GM23338 (cell line): ENCODE results near the gene PAQR8. TPM values are rescaled to one million over a fixed set of nuclear protein-coding genes. Genes with fewer than 3 reads are reported as not detected.

ENCODE experiments used
- ATAC-seq: fragments of 200-7000 bp; cut with Tn5 transposase; 3 replicates; pipeline ENCODE4 v1.9.1; 2020
- DNase-seq: peaks from one replicate; pipeline ENCODE4 v3.0.0-alpha.2; 2015; ENCODE audit warnings: low spot score
- H2AFZ ChIP-seq: fragments of 200-600 bp; sonication (generic); 2 replicates; pipeline ENCODE4 v1.8.0; 2016; ENCODE audit warnings: antibody characterized with exemption, mild to moderate bottlenecking, moderate library complexity
- H3F3A ChIP-seq: fragments of 200-600 bp; sonication (generic); replicated peaks from 2 replicates; pipeline ENCODE4 v1.8.0; 2017; ENCODE audit warnings: antibody characterized with exemption, mixed run types, low read depth
- H3K27ac ChIP-seq: fragments of 200-600 bp; sonication (generic); 2 replicates; pipeline ENCODE4 v1.6.1; 2016; ENCODE audit warnings: low read depth
- H3K27me3 ChIP-seq: fragments of 200-600 bp; sonication (generic); 2 replicates; pipeline ENCODE4 v1.8.0; 2016; ENCODE audit warnings: mild to moderate bottlenecking, mixed run types, moderate library complexity; ENCODE audit not compliant: insufficient read depth
- H3K36me3 ChIP-seq: fragments of 200-600 bp; sonication (generic); 2 replicates; pipeline ENCODE4 v1.8.0; 2016; ENCODE audit warnings: mild to moderate bottlenecking; ENCODE audit not compliant: insufficient read depth
- H3K4me1 ChIP-seq: fragments of 200-600 bp; sonication (generic); 2 replicates; pipeline ENCODE4 v1.8.0; 2016; ENCODE audit warnings: mild to moderate bottlenecking, moderate library complexity; ENCODE audit not compliant: insufficient read depth
- H3K4me2 ChIP-seq: fragments of 200-600 bp; sonication (generic); 2 replicates; pipeline ENCODE4 v1.7.1; 2017; ENCODE audit warnings: mixed run types
- H3K4me3 ChIP-seq: fragments of 200-600 bp; sonication (generic); 2 replicates; pipeline ENCODE4 v1.6.1; 2016; ENCODE audit warnings: mixed run types
- H3K79me2 ChIP-seq: fragments of 200-600 bp; sonication (generic); replicated peaks from 2 replicates; pipeline ENCODE4 v1.8.0; 2017; ENCODE audit warnings: mild to moderate bottlenecking; ENCODE audit not compliant: insufficient read depth
- H3K9me2 ChIP-seq: fragments of 200-600 bp; sonication (generic); 2 replicates; pipeline ENCODE4 v1.8.0; 2017; ENCODE audit not compliant: insufficient read depth
- H4K20me1 ChIP-seq: fragments of 200-600 bp; sonication (generic); replicated peaks from 2 replicates; pipeline ENCODE4 v1.8.0; 2017; ENCODE audit warnings: mild to moderate bottlenecking; ENCODE audit not compliant: insufficient read depth
- H3K27ac Mint-ChIP-seq: 2 replicates; pipeline ENCODE4 v1.8.0; 2020; ENCODE audit warnings: inconsistent platforms, mild to moderate bottlenecking, moderate library complexity, mixed read lengths
- H3K27me3 Mint-ChIP-seq: 3 replicates; pipeline ENCODE4 v1.8.0; 2022; ENCODE audit warnings: low read depth, mild to moderate bottlenecking, moderate library complexity, mixed read lengths, inconsistent platforms; ENCODE audit not compliant: insufficient read depth, poor library complexity
- H3K36me3 Mint-ChIP-seq: 3 replicates; pipeline ENCODE4 v1.8.0; 2021; ENCODE audit warnings: low read depth, mild to moderate bottlenecking, inconsistent platforms, moderate library complexity, mixed read lengths
- H3K4me1 Mint-ChIP-seq: 3 replicates; pipeline ENCODE4 v1.8.0; 2020; ENCODE audit warnings: mild to moderate bottlenecking, inconsistent platforms, mixed read lengths
- H3K4me3 Mint-ChIP-seq: 3 replicates; pipeline ENCODE4 v1.8.0; 2021; ENCODE audit warnings: moderate library complexity, mild to moderate bottlenecking, inconsistent platforms, mixed read lengths
- H3K9me3 Mint-ChIP-seq: 3 replicates; pipeline ENCODE4 v1.8.0; 2020; ENCODE audit warnings: moderate library complexity, mild to moderate bottlenecking, inconsistent platforms, mixed read lengths
- CREB1 ChIP-seq: fragments of 250-450 bp; sonication (Bioruptor Pico); IDR thresholded peaks from 2 replicates; pipeline ENCODE4 v1.5.0; 2020; ENCODE audit warnings: low read depth, mild to moderate bottlenecking, moderate library complexity
- EZH2 ChIP-seq: fragments of 200-600 bp; sonication (generic); IDR thresholded peaks from one replicate; pipeline ENCODE4 v1.8.0; 2017; ENCODE audit warnings: antibody characterized with exemption, mild to moderate bottlenecking, low read depth; ENCODE audit not compliant: unreplicated experiment
- EZH2phosphoT487 ChIP-seq: fragments of 200-600 bp; sonication (generic); IDR thresholded peaks from one replicate; pipeline ENCODE4 v1.8.1; 2018; ENCODE audit warnings: antibody characterized with exemption; ENCODE audit not compliant: unreplicated experiment
- JUNB ChIP-seq: IDR thresholded peaks from one replicate; pipeline ENCODE4 v1.6.1; 2016; ENCODE audit warnings: antibody characterized with exemption; ENCODE audit not compliant: unreplicated experiment
- NANOG ChIP-seq: IDR thresholded peaks from 2 replicates; pipeline ENCODE4 v1.6.1; 2016; ENCODE audit warnings: antibody characterized with exemption, borderline replicate concordance
- POLR2AphosphoS5 ChIP-seq: IDR thresholded peaks from 2 replicates; pipeline ENCODE4 v1.6.1; 2016; ENCODE audit warnings: antibody characterized with exemption, low read depth
- STAT1 ChIP-seq: IDR thresholded peaks from one replicate; pipeline ENCODE4 v1.6.1; 2016; ENCODE audit warnings: antibody characterized with exemption; ENCODE audit not compliant: unreplicated experiment
- ZNF114 ChIP-seq: fragments of 250-450 bp; sonication (Bioruptor Pico); IDR thresholded peaks from 2 replicates; pipeline ENCODE4 v1.5.0; 2020; ENCODE audit warnings: mild to moderate bottlenecking, moderate library complexity
- ZNF331 ChIP-seq: fragments of 250-450 bp; sonication (Bioruptor Pico); IDR thresholded peaks from 2 replicates; pipeline ENCODE4 v1.5.0; 2020; ENCODE audit warnings: low read depth, mild to moderate bottlenecking, moderate library complexity
- polyA plus RNA-seq: library from polyadenylated mRNA; unstranded; fragments of >200 nt; fragmentation: Nextera tagmentation; extraction: Ambion mirVana; gene quantifications from 2 replicates; pipeline ENCODE4 v1.2.1, GENCODE V29; 2016
- total RNA-seq: library from RNA; depleted of rRNA; stranded (reverse); fragments of >200 nt; shearing (Covaris generic); gene quantifications from 2 replicates; pipeline ENCODE4 v1.2.3, GENCODE V29; 2014
- TF ChIP-seq, protein P1 (sequence below): IDR thresholded peaks from one replicate; pipeline ENCODE4 v1.6.1; 2018; ENCODE audit warnings: antibody characterized with exemption; ENCODE audit not compliant: unreplicated experiment
- TF ChIP-seq, protein P2 (sequence below): fragments of 250-450 bp; sonication (Bioruptor Pico); IDR thresholded peaks from 2 replicates; pipeline ENCODE4 v1.5.0; 2020; ENCODE audit warnings: mild to moderate bottlenecking, moderate library complexity
- TF ChIP-seq, protein P3 (sequence below): IDR thresholded peaks from 2 replicates; pipeline ENCODE4 v1.6.1; 2016; ENCODE audit warnings: antibody characterized with exemption

The PAQR8 gene
- total and polyA plus RNA-seq, 2 experiments from 2014 or later, result 3.6 to 11.2 TPM

DNA sequence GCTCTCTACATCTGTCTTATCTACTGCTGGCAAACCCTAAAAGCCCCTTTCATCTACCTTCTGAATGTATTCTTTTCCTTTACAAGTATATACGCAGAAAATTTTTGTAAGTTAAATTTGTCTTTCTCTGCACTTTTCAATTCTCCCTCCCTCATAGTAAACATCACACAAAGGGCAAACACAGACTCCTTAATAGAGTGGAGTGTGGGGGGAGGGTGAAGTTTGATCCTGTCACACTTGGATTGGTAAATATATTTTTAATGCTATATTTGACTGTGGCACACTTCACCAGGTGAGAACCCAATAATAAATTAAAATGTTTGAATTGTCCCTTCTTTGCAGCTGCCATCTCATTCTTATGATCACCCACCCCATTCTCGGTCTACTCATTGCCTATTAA is 33.2 kb upstream of the PAQR8 start:
- Histone ChIP-seq H3K36me3 (no peaks in the 10 kb centered on the region), H2AFZ (no peak overlapping the region; the same call in 1 of the 2 replicates), H3K9me2 (0 out of 2 replicates have a peak, but pooled peaks cover 8% of the 10 kb centered on the region), H3K4me1 (peaks cover 18% of the 10 kb centered on the region), H4K20me1 (no peaks in the 10 kb centered on the region), H3K4me3 (no peak overlapping the region), H3K79me2 (no peaks in the 10 kb centered on the region), H3K27me3 (no peaks in the 10 kb centered on the region), H3K4me2 (no peak overlapping the region), H3K27ac (no peak overlapping the region), H3F3A (0 out of 2 replicates have a peak, but pooled peaks cover 4% of the 10 kb centered on the region)
- Mint-ChIP-seq H3K4me3 (no peak overlapping the region), H3K4me1 (peaks cover 33% of the 10 kb centered on the region), H3K27me3 (peaks cover 1% of the 10 kb centered on the region), H3K27ac (no peak overlapping the region), H3K9me3 (0 out of 3 replicates have a peak, but pooled peaks cover 2% of the 10 kb centered on the region), H3K36me3 (no peaks in the 10 kb centered on the region; the same call in 2 of the 3 replicates)
- ATAC-seq (no peak), DNase-seq (no peak)
- TF ChIP-seq ZNF114 (CRISPR knock-in tag), result no peak

DNA sequence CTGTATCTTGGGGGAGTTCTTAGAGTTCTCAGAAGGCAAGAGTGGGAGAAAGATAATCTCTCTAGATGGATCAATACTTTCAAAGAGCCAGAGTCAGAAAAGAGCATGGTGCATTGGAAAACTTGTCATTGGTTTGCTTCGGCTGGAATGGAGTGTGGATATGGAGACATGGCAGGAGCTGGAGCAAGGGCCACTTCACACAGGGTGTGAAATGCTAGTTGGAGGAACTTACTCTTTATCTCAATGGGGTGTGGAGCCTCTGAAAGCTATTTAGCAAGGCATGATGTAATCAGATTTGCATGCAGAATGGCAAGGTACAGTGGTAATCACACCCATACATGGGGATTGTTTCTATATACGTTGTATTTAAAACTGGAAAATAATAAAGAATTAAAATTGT is 31.5 kb upstream of the PAQR8 start:
- no peaks in the 10 kb centered on the region for H3K27me3 ChIP-seq
- 0 out of 2 replicates have a peak, but pooled peaks cover 4% of the 10 kb centered on the region for H3F3A ChIP-seq
- H3K27ac Mint-ChIP-seq, result peak overlapping the region; percentile 12
- 0 out of 2 replicates have a peak, but pooled peaks cover 8% of the 10 kb centered on the region for H3K9me2 ChIP-seq
- ATAC-seq (no peak), DNase-seq (no peak)
- no peaks in the 10 kb centered on the region for H3K79me2 ChIP-seq
- H2AFZ ChIP-seq, result peak overlapping the region; percentile 90; the same call in 1 of the 2 replicates
- no peak overlapping the region for H3K4me2 ChIP-seq
- peaks cover 30% of the 10 kb centered on the region for H3K4me1 Mint-ChIP-seq
- no peak overlapping the region for H3K4me3 Mint-ChIP-seq
- 0 out of 3 replicates have a peak, but pooled peaks cover 2% of the 10 kb centered on the region for H3K9me3 Mint-ChIP-seq
- H3K4me3 ChIP-seq, result no peak overlapping the region
- H3K36me3 ChIP-seq, result no peaks in the 10 kb centered on the region
- no peak overlapping the region for H3K27ac ChIP-seq
- peaks cover 1% of the 10 kb centered on the region for H3K27me3 Mint-ChIP-seq
- no peaks in the 10 kb centered on the region for H4K20me1 ChIP-seq
- H3K4me1 ChIP-seq, result peaks cover 18% of the 10 kb centered on the region
- H3K36me3 Mint-ChIP-seq, result no peaks in the 10 kb centered on the region; the same call in 2 of the 3 replicates
- TF ChIP-seq CREB1 (no peak), EZH2 (no peak), NANOG (no peak), ZNF114 (CRISPR knock-in tag) (no peak), ZNF331 (CRISPR knock-in tag) (no peak), JUNB (no peak), EZH2phosphoT487 (no peak), POLR2AphosphoS5 (no peak), STAT1 (no peak)
- TF ChIP-seq, protein P1, sequence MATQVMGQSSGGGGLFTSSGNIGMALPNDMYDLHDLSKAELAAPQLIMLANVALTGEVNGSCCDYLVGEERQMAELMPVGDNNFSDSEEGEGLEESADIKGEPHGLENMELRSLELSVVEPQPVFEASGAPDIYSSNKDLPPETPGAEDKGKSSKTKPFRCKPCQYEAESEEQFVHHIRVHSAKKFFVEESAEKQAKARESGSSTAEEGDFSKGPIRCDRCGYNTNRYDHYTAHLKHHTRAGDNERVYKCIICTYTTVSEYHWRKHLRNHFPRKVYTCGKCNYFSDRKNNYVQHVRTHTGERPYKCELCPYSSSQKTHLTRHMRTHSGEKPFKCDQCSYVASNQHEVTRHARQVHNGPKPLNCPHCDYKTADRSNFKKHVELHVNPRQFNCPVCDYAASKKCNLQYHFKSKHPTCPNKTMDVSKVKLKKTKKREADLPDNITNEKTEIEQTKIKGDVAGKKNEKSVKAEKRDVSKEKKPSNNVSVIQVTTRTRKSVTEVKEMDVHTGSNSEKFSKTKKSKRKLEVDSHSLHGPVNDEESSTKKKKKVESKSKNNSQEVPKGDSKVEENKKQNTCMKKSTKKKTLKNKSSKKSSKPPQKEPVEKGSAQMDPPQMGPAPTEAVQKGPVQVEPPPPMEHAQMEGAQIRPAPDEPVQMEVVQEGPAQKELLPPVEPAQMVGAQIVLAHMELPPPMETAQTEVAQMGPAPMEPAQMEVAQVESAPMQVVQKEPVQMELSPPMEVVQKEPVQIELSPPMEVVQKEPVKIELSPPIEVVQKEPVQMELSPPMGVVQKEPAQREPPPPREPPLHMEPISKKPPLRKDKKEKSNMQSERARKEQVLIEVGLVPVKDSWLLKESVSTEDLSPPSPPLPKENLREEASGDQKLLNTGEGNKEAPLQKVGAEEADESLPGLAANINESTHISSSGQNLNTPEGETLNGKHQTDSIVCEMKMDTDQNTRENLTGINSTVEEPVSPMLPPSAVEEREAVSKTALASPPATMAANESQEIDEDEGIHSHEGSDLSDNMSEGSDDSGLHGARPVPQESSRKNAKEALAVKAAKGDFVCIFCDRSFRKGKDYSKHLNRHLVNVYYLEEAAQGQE, result no peak
- TF ChIP-seq, protein P2, sequence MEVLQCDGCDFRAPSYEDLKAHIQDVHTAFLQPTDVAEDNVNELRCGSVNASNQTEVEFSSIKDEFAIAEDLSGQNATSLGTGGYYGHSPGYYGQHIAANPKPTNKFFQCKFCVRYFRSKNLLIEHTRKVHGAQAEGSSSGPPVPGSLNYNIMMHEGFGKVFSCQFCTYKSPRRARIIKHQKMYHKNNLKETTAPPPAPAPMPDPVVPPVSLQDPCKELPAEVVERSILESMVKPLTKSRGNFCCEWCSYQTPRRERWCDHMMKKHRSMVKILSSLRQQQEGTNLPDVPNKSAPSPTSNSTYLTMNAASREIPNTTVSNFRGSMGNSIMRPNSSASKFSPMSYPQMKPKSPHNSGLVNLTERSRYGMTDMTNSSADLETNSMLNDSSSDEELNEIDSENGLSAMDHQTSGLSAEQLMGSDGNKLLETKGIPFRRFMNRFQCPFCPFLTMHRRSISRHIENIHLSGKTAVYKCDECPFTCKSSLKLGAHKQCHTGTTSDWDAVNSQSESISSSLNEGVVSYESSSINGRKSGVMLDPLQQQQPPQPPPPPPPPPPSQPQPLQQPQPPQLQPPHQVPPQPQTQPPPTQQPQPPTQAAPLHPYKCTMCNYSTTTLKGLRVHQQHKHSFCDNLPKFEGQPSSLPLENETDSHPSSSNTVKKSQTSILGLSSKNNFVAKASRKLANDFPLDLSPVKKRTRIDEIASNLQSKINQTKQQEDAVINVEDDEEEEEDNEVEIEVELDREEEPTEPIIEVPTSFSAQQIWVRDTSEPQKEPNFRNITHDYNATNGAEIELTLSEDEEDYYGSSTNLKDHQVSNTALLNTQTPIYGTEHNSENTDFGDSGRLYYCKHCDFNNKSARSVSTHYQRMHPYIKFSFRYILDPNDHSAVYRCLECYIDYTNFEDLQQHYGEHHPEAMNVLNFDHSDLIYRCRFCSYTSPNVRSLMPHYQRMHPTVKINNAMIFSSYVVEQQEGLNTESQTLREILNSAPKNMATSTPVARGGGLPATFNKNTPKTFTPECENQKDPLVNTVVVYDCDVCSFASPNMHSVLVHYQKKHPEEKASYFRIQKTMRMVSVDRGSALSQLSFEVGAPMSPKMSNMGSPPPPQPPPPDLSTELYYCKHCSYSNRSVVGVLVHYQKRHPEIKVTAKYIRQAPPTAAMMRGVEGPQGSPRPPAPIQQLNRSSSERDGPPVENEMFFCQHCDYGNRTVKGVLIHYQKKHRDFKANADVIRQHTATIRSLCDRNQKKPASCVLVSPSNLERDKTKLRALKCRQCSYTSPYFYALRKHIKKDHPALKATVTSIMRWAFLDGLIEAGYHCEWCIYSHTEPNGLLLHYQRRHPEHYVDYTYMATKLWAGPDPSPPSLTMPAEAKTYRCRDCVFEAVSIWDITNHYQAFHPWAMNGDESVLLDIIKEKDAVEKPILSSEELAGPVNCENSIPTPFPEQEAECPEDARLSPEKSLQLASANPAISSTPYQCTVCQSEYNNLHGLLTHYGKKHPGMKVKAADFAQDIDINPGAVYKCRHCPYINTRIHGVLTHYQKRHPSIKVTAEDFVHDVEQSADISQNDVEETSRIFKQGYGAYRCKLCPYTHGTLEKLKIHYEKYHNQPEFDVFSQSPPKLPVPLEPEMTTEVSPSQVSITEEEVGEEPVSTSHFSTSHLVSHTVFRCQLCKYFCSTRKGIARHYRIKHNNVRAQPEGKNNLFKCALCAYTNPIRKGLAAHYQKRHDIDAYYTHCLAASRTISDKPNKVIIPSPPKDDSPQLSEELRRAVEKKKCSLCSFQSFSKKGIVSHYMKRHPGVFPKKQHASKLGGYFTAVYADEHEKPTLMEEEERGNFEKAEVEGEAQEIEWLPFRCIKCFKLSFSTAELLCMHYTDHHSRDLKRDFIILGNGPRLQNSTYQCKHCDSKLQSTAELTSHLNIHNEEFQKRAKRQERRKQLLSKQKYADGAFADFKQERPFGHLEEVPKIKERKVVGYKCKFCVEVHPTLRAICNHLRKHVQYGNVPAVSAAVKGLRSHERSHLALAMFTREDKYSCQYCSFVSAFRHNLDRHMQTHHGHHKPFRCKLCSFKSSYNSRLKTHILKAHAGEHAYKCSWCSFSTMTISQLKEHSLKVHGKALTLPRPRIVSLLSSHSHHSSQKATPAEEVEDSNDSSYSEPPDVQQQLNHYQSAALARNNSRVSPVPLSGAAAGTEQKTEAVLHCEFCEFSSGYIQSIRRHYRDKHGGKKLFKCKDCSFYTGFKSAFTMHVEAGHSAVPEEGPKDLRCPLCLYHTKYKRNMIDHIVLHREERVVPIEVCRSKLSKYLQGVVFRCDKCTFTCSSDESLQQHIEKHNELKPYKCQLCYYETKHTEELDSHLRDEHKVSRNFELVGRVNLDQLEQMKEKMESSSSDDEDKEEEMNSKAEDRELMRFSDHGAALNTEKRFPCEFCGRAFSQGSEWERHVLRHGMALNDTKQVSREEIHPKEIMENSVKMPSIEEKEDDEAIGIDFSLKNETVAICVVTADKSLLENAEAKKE, result no peak
- TF ChIP-seq, protein P3, sequence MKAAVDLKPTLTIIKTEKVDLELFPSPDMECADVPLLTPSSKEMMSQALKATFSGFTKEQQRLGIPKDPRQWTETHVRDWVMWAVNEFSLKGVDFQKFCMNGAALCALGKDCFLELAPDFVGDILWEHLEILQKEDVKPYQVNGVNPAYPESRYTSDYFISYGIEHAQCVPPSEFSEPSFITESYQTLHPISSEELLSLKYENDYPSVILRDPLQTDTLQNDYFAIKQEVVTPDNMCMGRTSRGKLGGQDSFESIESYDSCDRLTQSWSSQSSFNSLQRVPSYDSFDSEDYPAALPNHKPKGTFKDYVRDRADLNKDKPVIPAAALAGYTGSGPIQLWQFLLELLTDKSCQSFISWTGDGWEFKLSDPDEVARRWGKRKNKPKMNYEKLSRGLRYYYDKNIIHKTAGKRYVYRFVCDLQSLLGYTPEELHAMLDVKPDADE, result no peak
